DMS79 (cell line): ENCODE results near the gene NR3C1.

Source experiments
- DNase-seq: peaks from one replicate; lab custom pipeline; 2025; lab: John Stamatoyannopoulos, UW

NR3C1 gene

GRCh38 chr5:143403593-143404415 lies at the start of gene NR3C1:
NR3C1 (minus strand) TSS chr5:143403686; CDS start chr5:143400839, 2,847 bp downstream.
- DNase-seq = peak; percentile 14

- DNase-seq = no peak
Measured at GRCh38 chr5:143449772-143450171, 46.3 kb upstream of the NR3C1 start.

GRCh38 chr5:143448518-143448917 lies 45.0 kb upstream of the NR3C1 start:
- DNase-seq = no peak

GRCh38 chr5:143447983-143448382 lies 44.5 kb upstream of the NR3C1 start:
- DNase-seq = no peak

GRCh38 chr5:143446535-143447226 lies 43.2 kb upstream of the NR3C1 start:
- DNase-seq = no peak

GRCh38 chr5:143445776-143446175 lies 42.3 kb upstream of the NR3C1 start:
- DNase-seq = no peak

GRCh38 chr5:143443330-143443729 lies 39.8 kb upstream of the NR3C1 start:
- no peak for DNase-seq

- DNase-seq = no peak
Measured at GRCh38 chr5:143442385-143442784, 38.9 kb upstream of the NR3C1 start.

- DNase-seq = peak; percentile 49
Measured at GRCh38 chr5:143440448-143441115, 37.1 kb upstream of the NR3C1 start.

- DNase-seq = no peak
Measured at GRCh38 chr5:143437666-143438273, 34.3 kb upstream of the NR3C1 start.

GRCh38 chr5:143436871-143437270 lies 33.4 kb upstream of the NR3C1 start:
- no peak for DNase-seq

GRCh38 chr5:143435210-143435657 lies 31.7 kb upstream of the NR3C1 start:
- no peak for DNase-seq

- DNase-seq = no peak
Measured at GRCh38 chr5:143434261-143435209, 31.0 kb upstream of the NR3C1 start.

- no peak for DNase-seq
Measured at GRCh38 chr5:143433670-143434069, 30.2 kb upstream of the NR3C1 start.

- DNase-seq = no peak
Measured at GRCh38 chr5:143432658-143433239, 29.3 kb upstream of the NR3C1 start.

- DNase-seq = no peak
Measured at GRCh38 chr5:143431789-143432188, 28.3 kb upstream of the NR3C1 start.

- DNase-seq = no peak
Measured at GRCh38 chr5:143428738-143429420, 25.4 kb upstream of the NR3C1 start.

- no peak for DNase-seq
Measured at GRCh38 chr5:143428155-143428554, 24.7 kb upstream of the NR3C1 start.

- DNase-seq = no peak
Measured at GRCh38 chr5:143427122-143427735, 23.7 kb upstream of the NR3C1 start.
